Mesothelial cell of epicardium (in vitro differentiated cells): ENCODE measurements around the gene VAC14. TPM values are rescaled to one million over a fixed set of nuclear protein-coding genes. Genes with fewer than 3 reads are reported as not detected.
A peak's percentile ranks its signal among the peaks of the same experiment; 100 is the strongest.

Experiments used
- DNase-seq, 2 experiments: peaks; one replicate each; pipeline ENCODE4 v3.0.0; 2021; ENCODE audit warnings: low spot score in 2 of 2; ENCODE audit not compliant: unreplicated experiment in 2 of 2
- H3K27ac Mint-ChIP-seq: 2 replicates; pipeline ENCODE4 v1.8.0; 2021; ENCODE audit warnings: mixed read lengths
- H3K27me3 Mint-ChIP-seq: 2 replicates; pipeline ENCODE4 v1.8.0; 2021; ENCODE audit warnings: low read depth, mixed read lengths
- H3K36me3 Mint-ChIP-seq: 2 replicates; pipeline ENCODE4 v1.8.0; 2021; ENCODE audit warnings: mixed read lengths
- H3K4me1 Mint-ChIP-seq: 2 replicates; pipeline ENCODE4 v1.8.0; 2021; ENCODE audit warnings: mixed read lengths
- H3K4me3 Mint-ChIP-seq: 2 replicates; pipeline ENCODE4 v1.8.0; 2021; ENCODE audit warnings: mild to moderate bottlenecking, moderate library complexity, mixed read lengths
- H3K9me3 Mint-ChIP-seq: 2 replicates; pipeline ENCODE4 v1.8.0; 2021; ENCODE audit warnings: mixed read lengths
- CTCF ChIP-seq: fragments of 200-600 bp; sonication (generic); IDR thresholded peaks from one replicate; pipeline ENCODE4 v1.5.0; 2021; ENCODE audit warnings: antibody characterized with exemption; ENCODE audit not compliant: unreplicated experiment
- total RNA-seq: library from RNA; stranded (reverse); gene quantifications from 3 replicates; pipeline ENCODE4 v1.2.1, GENCODE V29; 2021

VAC14 gene
- total RNA-seq, 1 donor from 2014 or later = 39.1 TPM

- Mint-ChIP-seq H3K4me1 (no peaks in the 10 kb centered on the region), H3K27me3 (no peaks in the 10 kb centered on the region), H3K4me3 (no peak overlapping the region), H3K36me3 (peaks cover 10% of the 10 kb centered on the region), H3K9me3 (no peaks in the 10 kb centered on the region), H3K27ac (no peak overlapping the region)
- DNase-seq = no peak
- TF ChIP-seq CTCF = no peak
These were observed 34.8 kb downstream of the VAC14 start for GRCh38 chr16:70766176-70766575.

DNA sequence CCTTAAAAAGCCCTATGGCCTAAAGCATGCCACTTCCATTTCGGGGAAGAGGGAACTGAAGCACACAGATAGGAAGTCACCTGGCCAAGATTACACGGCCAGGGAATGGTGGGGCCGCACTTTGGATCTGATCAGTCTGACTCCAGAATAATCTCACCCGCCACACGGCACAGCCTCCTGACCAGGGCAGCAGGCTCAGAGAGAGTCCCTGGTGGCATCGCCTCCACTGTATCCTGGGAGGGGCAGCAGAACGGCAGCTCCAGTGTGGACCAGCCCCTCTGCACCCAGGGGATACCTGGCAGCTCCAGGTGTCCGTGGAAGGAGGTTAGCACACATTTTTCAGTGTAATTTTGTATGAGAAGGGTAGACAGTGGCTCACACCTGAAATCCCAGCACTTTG, 35.5 kb downstream of the VAC14 start:
- no peak for DNase-seq
- Mint-ChIP-seq H3K4me3 (no peak overlapping the region), H3K4me1 (peaks cover 3% of the 10 kb centered on the region), H3K27ac (no peak overlapping the region), H3K27me3 (no peaks in the 10 kb centered on the region), H3K36me3 (peaks cover 11% of the 10 kb centered on the region), H3K9me3 (no peaks in the 10 kb centered on the region)
- TF ChIP-seq CTCF = no peak

DNA sequence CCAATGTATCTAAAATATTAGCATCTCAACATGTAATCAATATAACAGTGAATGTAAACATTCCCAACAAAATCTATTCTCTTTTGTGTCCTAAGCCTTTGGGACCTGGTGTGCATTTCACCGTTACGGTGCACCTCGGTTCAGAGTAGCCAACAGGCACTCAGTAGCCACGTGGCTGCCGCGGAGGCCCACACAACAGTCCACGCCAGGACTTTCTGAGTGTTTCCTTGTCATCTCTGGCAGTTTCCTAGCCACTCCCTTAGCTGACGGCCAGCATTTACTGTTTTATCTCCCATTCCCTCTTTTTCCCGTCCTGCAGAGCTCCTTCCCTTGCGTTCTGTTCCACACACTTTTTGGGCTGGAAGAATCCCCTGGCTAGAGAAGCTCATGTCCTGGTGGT, 36.3 kb downstream of the VAC14 start:
- H3K4me1 Mint-ChIP-seq = peaks cover 4% of the 10 kb centered on the region
- H3K36me3 Mint-ChIP-seq = peaks cover 11% of the 10 kb centered on the region
- H3K27ac Mint-ChIP-seq = no peak overlapping the region
- H3K4me3 Mint-ChIP-seq = no peak overlapping the region
- no peaks in the 10 kb centered on the region for H3K27me3 Mint-ChIP-seq
- TF ChIP-seq CTCF = no peak
- no peaks in the 10 kb centered on the region for H3K9me3 Mint-ChIP-seq
- no peak for DNase-seq

DNA sequence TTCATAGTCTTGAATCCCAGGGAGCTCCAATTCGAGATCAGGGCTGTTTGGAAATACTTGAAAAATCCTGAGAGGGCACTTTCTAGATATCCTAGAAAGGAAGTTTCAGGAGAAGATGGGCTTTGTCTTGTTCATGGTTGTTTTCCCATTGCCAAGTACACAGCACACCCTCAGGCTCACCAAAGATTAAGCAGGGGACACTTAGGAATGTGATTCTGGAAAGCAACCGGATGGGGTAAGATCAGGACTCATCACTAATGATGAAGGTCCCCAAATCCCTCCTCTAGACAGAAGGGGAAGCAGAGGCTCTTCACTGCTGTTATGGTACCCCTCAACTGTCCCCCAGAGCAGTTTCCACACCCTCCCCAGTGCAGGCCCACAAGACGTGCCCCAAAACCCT, 40.7 kb downstream of the VAC14 start:
- no peak overlapping the region for H3K4me3 Mint-ChIP-seq

GRCh38 chr16:70759666-70760065, 41.3 kb downstream of the VAC14 start:
- DNase-seq = no peak
- Mint-ChIP-seq H3K27me3 (no peaks in the 10 kb centered on the region), H3K9me3 (no peaks in the 10 kb centered on the region), H3K27ac (no peak overlapping the region), H3K36me3 (peaks cover 23% of the 10 kb centered on the region), H3K4me3 (no peak overlapping the region), H3K4me1 (peaks cover 4% of the 10 kb centered on the region)
- no peak for TF ChIP-seq CTCF

More for the DNA sequence above, 40.7 kb downstream of the VAC14 start:
- Mint-ChIP-seq H3K27me3 (no peaks in the 10 kb centered on the region), H3K27ac (peak overlapping the region; percentile 56), H3K9me3 (no peaks in the 10 kb centered on the region), H3K4me1 (peaks cover 4% of the 10 kb centered on the region), H3K36me3 (peaks cover 23% of the 10 kb centered on the region)
- no peak for TF ChIP-seq CTCF
- DNase-seq = no peak

DNA sequence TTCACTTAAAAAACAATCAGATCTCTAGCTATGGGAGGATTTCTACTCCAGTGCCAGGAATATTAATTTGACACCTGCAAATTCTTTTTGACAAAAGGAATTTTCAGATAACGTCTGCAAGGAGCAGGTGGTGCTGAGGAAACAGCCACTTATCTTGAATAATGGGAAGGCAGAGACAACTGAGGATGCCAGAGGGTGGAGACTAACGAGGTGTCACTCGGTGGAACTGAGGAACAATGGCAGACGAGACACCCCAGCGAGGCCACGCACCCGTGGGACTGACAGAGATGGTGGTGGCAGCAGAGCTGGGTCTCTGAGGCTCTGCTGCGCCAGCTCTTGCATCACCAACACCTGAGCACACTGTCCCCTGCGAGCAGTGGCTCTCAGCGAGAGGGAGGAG, 42.2 kb downstream of the VAC14 start:
- Mint-ChIP-seq H3K27ac (no peak overlapping the region), H3K36me3 (peaks cover 23% of the 10 kb centered on the region)

More for the DNA sequence above, 42.2 kb downstream of the VAC14 start:
- DNase-seq = no peak
- H3K9me3 Mint-ChIP-seq = no peaks in the 10 kb centered on the region
- H3K4me1 Mint-ChIP-seq = peaks cover 4% of the 10 kb centered on the region
- H3K4me3 Mint-ChIP-seq = no peak overlapping the region
- no peak for TF ChIP-seq CTCF
- H3K27me3 Mint-ChIP-seq = no peaks in the 10 kb centered on the region
